ENCODE measurements around the gene TP53.
"Not testable (repeated sequence)": the region's sequence is repeated elsewhere in the genome, so short reads cannot be mapped to it uniquely, and the experiment has no call there.

The TP53 gene

GRCh38 chr17:7674934-7675333, 12.4 kb downstream of the TP53 start:
- DNase-seq (ENCODE audit: low spot score): no peak

DNA sequence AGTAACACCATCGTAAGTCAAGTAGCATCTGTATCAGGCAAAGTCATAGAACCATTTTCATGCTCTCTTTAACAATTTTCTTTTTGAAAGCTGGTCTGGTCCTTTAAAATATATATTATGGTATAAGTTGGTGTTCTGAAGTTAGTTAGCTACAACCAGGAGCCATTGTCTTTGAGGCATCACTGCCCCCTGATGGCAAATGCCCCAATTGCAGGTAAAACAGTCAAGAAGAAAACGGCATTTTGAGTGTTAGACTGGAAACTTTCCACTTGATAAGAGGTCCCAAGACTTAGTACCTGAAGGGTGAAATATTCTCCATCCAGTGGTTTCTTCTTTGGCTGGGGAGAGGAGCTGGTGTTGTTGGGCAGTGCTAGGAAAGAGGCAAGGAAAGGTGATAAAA, 14.1 kb downstream of the TP53 start:
- DNase-seq (ENCODE audit: low spot score): no peak

- DNase-seq (ENCODE audit: low spot score): no peak
Measured at GRCh38 chr17:7668482-7668881, 18.8 kb downstream of the TP53 start.

GRCh38 chr17:7667656-7668406, 19.5 kb downstream of the TP53 start:
- no peak for DNase-seq (ENCODE audit: low spot score)

DNA sequence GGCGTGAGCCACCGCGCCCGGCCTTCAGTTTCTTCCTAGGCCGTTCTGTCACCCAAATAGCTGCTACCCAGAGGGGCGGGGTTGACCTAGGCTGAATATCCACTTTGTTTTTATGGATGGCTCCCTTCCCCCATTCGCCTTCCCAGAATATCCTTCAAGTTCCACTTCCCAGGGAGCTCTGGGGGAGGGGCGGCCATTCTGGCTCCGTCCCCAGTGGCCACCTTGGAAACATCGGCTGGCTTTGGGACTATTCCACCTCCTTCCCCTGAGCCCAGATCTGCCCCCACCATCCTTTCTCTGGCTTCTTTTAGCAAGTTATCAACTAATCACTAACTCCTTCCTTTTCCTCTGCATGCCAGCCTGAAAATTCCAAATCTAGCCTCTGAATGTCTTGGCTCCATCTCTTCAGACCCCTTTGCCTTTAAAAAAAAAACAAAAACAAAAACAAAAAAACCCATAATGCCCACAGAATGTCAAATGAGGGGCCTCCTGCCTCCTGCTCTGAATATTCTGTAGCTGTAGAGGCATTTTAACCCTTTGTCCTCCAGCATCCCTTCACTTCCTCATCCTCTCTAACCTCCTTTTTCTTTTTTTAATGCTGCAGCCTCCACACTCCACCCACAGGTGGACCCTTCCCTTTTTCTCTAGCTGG, 30.2 kb downstream of the TP53 start:
- DNase-seq (ENCODE audit: low spot score): no peak

DNA sequence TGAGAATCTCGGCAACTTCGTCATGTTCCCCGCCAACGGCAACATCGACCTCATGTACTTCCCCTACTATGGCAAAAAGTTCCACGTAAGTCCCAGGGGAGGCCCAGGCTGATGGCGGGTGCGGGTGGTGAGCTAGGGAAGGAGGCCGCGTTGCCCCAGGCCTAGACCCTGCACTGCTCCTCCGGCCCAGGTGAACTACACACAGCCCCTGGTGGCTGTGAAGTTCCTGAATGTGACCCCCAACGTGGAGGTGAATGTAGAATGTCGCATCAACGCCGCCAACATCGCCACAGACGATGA, 31.8 kb downstream of the TP53 start:
- DNase-seq (ENCODE audit: low spot score): no peak

DNA sequence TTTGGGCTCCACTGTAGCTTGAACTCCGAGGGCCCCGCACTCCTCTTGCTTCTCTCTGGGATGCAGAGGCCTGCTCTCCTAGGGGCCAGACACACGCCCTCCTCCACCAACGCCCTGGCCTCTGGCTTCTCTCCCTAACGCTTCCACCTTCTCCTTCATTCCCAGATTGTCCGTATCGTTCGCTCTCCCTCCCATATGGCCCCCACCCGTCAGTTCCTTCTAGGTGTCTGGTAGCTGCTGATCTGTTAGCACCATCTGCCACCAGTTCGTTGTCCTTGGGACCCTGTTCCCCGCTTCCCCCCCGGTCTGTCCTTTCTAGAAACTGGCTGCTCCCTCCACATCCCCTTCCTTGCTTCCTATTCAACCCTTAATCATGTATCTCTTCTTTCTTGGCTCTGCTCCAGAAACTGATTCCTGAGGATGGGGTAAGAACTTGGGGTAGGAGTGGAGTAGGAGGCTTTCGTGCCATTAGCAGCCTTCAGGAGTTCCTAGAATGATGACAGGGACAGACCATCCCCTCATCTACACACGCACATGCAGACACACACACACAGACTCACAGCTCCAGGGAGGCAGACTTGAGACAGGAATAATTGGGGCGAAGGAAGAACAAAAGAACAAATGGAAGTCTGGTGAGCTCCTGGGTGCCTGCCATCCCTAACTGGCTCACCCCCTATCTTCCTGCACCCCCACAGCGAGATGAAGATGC, 32.3 kb downstream of the TP53 start:
- peak; percentile 53 for DNase-seq (ENCODE audit: low spot score)

GRCh38 chr17:7652388-7653356, 34.6 kb downstream of the TP53 start:
- DNase-seq (ENCODE audit: low spot score): no peak

DNA sequence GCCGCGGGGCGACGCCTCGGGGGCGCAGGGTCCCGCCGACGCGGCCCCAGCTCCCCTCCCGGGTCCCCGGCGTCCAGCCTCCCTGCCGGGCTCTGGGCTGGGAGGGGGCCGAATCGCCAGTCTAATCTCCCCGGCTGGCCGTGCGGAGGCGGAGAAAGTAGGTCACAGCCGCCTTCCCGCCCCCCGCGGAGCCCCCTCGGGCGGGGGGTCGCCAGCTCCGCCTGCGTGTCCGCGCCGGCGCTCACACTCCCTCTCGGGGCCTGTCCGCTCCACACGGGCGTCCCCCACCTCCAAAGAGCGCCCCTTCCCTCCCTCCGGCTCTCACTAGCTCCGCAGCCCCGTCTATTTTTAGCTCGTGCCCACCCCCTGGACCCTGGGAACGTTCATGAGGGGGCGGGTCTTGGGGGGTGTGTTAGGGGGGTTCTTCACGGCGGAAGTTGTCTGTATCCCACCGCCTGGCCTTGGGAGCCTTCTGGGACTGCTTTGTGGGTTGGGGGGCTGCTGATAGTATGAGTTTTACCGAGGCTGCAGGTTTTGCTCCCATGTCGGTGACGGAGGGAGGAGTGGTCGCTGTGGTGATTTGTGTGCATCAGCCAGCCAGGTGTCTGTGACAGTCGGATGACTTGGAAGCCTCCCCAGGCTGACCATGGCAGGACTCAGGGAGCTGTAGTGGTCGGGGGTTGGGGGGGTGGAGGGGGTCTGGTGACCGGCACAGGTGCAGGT, 35.5 kb downstream of the TP53 start:
- no peak for DNase-seq (ENCODE audit: low spot score)

GRCh38 chr17:7651097-7651664, 36.1 kb downstream of the TP53 start:
- DNase-seq (ENCODE audit: low spot score): no peak

DNA sequence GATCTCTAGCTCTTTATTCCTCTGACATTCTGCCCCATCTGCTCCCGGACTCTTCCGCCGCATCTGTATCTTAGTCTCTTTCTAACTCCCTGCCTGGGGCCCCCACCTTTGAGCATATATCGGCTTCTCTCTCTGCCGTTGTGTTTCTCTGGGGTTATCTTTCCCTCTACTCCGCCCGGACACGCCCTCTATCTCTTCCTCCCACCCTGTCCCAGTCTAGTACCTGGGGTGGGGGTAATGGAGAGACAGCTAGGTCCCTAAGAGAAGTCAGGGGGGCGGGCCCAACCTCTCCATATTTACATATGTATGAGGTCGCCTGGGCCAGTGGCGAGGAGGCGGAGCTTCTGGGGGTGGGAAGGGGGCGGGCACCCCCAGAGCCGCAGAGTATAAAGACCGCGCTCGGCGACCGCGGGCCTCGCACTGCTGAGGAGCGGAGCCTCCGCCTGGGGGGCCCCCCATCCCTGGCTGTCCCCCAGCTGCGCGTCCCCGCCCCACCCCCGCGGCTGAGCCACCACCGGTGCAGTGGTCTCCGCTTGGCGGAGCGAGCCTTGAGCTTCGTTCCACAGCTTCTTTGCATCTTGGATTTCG, 36.7 kb downstream of the TP53 start, which contains the start of gene ATP1B2:
Gene ATP1B2, plus strand, starts transcription at position 418 of the 588 bp plus-strand sequence. CDS start 593 bp downstream, outside the sequence.
- peak; percentile 46 for DNase-seq (ENCODE audit: low spot score)

DNA sequence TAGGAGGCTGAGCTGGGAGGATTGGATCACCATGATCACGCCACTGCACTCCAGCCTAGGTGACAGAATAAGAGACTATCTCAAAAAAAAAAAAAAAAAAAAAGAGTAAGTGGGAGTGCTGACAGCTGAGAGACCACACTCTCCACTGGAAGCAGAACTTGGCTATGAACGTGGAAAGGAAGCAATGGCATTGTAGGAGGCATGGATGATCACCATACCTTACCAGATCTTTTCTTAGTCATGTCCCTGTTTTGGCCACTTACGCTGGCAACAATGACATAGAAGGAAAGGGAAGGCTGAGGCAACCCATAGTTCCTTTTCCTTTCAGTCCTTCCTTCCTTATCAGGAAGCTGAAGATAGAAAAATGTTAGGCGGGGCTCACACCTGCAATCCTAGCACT, 40.3 kb downstream of the TP53 start:
- DNase-seq (ENCODE audit: low spot score): no peak

DNA sequence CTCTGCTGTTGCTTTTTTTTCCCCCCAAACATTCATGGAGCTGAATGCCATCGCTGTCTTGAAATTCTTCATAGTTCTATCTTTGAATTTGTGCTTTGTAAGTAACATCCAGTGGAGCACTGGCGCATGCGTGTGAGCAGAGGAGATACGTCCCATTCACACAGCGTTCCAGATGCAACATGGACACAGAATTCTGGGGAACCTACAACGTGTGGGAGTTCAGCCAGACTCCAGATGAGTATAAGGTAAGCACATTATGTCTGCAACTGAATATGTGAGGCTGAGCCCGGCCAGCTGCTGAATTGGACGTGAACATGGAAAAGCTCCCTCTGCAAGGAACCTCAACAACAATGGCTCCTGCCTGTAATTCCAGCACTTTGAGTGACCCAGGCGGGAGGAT, 40.8 kb downstream of the TP53 start:
- no peak for DNase-seq (ENCODE audit: low spot score)

DNA sequence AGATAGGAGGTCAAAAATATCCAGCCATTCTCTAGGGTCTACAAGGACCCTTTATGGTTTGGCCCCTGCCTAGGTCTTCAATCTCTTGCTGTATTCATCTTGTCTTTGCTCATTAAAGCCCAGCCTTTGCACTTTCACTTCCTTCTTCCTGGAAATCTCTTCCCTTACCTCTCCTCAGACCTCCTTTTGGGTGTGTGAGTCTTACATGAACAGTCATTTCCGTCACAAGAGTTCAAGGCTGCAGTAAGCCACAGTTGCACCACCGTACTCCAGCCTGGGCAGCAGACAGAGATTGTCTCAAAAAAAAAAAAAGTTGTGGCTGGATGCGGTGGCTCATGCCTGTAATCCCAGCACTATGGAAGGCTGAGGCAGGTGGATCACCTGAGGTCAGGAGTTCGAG, 42.5 kb downstream of the TP53 start:
- no peak for DNase-seq (ENCODE audit: low spot score)

GRCh38 chr17:7641635-7642034, 45.7 kb downstream of the TP53 start:
- DNase-seq (ENCODE audit: low spot score): not testable (repeated sequence)

GRCh38 chr17:7640783-7641182, 46.5 kb downstream of the TP53 start:
- no peak for DNase-seq (ENCODE audit: low spot score)

GRCh38 chr17:7636163-7636562, 51.1 kb downstream of the TP53 start:
- no peak for DNase-seq (ENCODE audit: low spot score)

GRCh38 chr17:7634384-7634783, 52.9 kb downstream of the TP53 start:
- DNase-seq (ENCODE audit: low spot score): peak; percentile 80

DNA sequence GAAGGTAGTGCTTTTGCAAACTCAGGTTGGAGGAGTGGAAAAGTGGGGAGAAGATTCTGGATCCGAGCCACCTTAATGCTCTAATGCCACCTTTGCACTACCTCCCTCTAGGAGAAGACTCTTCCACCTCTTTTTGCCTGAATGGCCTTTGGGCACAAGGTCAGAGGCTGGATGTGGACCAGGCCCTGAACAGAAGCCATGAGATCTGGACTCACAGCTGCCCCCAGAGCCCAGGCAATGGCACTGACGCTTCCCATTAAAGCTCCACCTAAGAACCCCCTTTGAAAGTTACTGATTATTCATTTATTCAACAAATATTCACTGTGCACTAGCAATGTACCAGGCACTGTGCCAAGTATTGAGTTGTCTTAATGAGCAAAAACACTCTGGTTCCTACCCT, 54.2 kb downstream of the TP53 start:
- DNase-seq (ENCODE audit: low spot score): no peak

DNA sequence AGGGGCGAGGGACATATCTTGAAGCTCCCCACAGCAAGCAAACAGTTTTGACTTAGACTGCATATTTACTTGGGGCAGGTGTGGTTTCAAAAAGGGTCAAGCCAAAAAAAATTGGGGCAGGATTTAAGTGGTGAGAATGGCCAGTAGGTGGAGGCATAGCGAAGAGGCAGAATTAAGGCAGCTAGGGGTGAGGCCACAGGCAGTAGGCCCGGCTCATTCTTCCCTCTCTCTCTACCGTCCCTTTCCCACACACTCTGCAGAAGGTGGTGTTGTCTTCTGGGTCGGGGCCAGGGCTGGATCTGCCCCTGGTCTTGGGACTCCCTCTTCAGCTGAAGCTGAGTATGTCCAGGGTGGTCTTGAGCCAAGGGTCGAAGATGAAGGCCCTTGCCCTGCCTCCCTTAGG, 54.8 kb downstream of the TP53 start:
- DNase-seq (ENCODE audit: low spot score): peak; percentile 75

Data from hepatic stellate cell (primary cell).